ENCODE results near the gene CXCR5.
"Not testable (repeated sequence)": the region's sequence is repeated elsewhere in the genome, so short reads cannot be mapped to it uniquely, and the experiment has no call there.

The CXCR5 gene, protein sequence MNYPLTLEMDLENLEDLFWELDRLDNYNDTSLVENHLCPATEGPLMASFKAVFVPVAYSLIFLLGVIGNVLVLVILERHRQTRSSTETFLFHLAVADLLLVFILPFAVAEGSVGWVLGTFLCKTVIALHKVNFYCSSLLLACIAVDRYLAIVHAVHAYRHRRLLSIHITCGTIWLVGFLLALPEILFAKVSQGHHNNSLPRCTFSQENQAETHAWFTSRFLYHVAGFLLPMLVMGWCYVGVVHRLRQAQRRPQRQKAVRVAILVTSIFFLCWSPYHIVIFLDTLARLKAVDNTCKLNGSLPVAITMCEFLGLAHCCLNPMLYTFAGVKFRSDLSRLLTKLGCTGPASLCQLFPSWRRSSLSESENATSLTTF

DNA sequence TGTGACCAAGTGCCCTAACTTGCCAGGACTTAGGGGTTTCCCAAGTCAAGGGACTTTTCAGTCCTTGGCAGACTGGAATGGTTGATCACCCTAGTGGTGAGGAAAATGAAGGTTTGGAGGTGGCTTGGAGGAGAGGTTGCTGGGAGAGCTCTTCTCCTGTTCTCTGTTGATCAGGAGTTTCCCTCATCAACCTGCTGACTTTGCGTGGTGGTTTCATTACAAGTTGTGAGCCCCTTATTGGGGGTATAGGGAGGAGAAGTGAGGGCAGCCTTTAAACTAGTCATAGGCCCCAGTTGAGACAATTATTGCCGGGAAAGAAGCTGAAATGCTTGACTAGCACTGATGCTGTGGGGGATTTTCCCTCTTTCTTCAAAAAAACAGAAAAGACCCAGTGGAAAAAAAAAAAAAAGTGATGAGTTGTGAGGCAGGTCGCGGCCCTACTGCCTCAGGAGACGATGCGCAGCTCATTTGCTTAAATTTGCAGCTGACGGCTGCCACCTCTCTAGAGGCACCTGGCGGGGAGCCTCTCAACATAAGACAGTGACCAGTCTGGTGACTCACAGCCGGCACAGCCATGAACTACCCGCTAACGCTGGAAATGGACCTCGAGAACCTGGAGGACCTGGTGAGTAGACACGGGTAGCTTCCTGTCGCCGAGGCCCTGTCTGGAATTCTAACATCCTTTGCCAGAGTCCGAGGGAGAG is at the start of gene CXCR5:
Gene CXCR5 (plus strand): TSS at position 525 of the 704 bp plus-strand sequence. CDS start 50 bp downstream, at position 575.
- ATAC-seq (peak; percentile 78), DNase-seq (peak in 1 of 2 donors; percentile 63)
- H3K27ac Mint-ChIP-seq: peak within 1 kb of the TSS; percentile 14 to 89
- H3K27me3 Mint-ChIP-seq: no peaks in the 10 kb centered on the region
- peaks cover 93% of the 10 kb centered on the region for H3K4me1 Mint-ChIP-seq
- H3K9me3 Mint-ChIP-seq: no peaks in the 10 kb centered on the region
- H3K4me3 Mint-ChIP-seq: peak within 1 kb of the TSS; percentile 53 to 77

- peak in 1 of 2 donors; percentile 27 for DNase-seq
- Mint-ChIP-seq H3K27ac (peak overlapping the region; percentile 65 to 95), H3K27me3 (no peaks in the 10 kb centered on the region), H3K9me3 (no peaks in the 10 kb centered on the region), H3K4me3 (peak overlapping the region; percentile 68 to 87), H3K4me1 (peaks cover 26% of the 10 kb centered on the region)
- ATAC-seq: peak; percentile 84
Observed at GRCh38 chr11:118834427-118835028, 49.2 kb upstream of the CXCR5 start.

- H3K4me3 Mint-ChIP-seq: no peak overlapping the region
- H3K27ac Mint-ChIP-seq: no peak overlapping the region
- DNase-seq (no peak), ATAC-seq (no peak)
- no peaks in the 10 kb centered on the region for H3K9me3 Mint-ChIP-seq
- H3K27me3 Mint-ChIP-seq: no peaks in the 10 kb centered on the region
- peaks cover 49% of the 10 kb centered on the region for H3K4me1 Mint-ChIP-seq
Observed at GRCh38 chr11:118837868-118838267, 45.8 kb upstream of the CXCR5 start.

DNA sequence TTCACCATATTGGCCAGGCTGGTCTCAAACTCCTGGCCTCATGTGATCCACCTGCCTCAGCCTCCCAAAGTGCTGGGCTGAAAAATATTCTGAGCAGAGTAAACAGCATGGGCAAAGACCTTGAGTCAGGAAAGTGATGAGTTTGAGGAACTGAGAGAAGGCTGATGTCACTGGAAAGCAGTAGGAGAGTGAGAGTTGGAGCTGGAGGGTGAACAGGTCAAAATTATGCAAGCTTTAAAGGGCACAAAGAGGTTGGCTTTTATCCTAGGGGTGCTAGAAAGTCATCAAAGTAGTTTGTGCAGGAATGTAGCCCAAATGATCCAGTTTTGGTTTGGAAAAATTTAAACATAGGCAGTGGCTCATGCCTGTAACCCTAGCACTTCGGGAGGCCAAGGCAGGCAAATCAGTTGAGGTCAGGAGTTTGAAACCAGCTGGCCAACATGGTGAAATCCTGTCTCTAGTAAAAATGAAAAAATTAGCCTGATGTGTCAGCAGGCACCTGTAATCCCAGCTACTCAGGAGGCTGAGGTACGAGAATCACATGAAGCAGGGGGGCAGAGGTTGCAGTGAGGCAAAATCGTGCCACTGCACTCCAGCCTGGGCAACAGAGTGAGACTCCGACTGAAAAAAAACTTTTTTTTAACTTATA is 44.7 kb upstream of the CXCR5 start:
- Mint-ChIP-seq H3K27ac (no peak overlapping the region), H3K27me3 (no peaks in the 10 kb centered on the region), H3K9me3 (no peaks in the 10 kb centered on the region), H3K4me1 (peaks cover 48% of the 10 kb centered on the region), H3K4me3 (peak overlapping the region in 1 of 2 donors; percentile 2)
- no peak for DNase-seq
- ATAC-seq: peak; percentile 37

GRCh38 chr11:118841469-118842242 is 42.0 kb upstream of the CXCR5 start:
- Mint-ChIP-seq H3K27me3 (no peaks in the 10 kb centered on the region), H3K27ac (peak overlapping the region in 1 of 2 donors; percentile 87), H3K4me1 (peaks cover 55% of the 10 kb centered on the region), H3K4me3 (peak overlapping the region; percentile 33 to 80), H3K9me3 (no peaks in the 10 kb centered on the region)
- DNase-seq (peak; percentile 10 to 72), ATAC-seq (peak; percentile 85)

- ATAC-seq (no peak), DNase-seq (no peak)
- Mint-ChIP-seq H3K4me1 (peaks cover 56% of the 10 kb centered on the region), H3K4me3 (peak overlapping the region in 1 of 2 donors; percentile 5), H3K27me3 (no peaks in the 10 kb centered on the region), H3K27ac (no peak overlapping the region), H3K9me3 (no peaks in the 10 kb centered on the region)
Observed at GRCh38 chr11:118842369-118842768, 41.3 kb upstream of the CXCR5 start.

DNA sequence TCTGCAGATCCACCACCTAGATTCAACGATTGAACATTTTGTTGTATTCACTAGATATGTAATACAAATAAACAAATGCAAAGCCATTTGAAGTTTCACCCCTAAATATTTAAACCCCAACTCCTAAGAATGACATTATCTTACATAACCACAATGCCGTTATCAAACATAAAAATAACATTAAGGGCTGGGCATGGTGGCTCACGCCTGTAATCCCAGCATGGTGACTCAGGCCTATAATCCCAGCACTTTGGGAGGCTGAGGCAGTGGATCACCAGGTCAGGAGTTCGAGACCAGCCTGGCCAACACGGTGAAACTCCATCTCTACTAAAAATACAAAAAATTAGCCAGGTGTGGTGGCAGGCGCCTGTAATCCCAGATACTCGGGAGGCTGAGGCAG is 40.8 kb upstream of the CXCR5 start:
- H3K9me3 Mint-ChIP-seq, H3K27ac Mint-ChIP-seq: not testable (repeated sequence)

DNA sequence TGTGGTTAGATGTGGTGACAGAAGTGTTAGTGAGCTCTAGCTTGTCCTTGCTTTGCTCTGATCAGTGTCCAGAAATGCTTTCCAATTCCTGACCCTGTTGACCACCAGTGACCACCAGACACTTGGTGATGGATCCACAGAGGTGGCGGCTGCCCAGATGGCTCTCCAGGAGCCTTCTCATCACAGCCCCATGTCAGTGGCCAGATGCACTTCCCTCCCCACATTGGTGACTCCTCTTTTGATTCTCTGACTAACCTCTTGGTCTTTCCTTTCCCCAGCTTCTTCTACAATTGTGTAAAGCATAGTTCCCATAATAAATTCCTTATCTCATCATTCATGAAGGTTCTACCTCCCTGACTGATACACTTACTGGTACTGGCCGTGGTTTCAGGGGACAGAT is 40.1 kb upstream of the CXCR5 start:
- DNase-seq (peak in 1 of 2 donors; percentile 18), ATAC-seq (no peak)
- Mint-ChIP-seq H3K27me3 (no peaks in the 10 kb centered on the region), H3K4me1 (peaks cover 58% of the 10 kb centered on the region), H3K4me3 (peak overlapping the region in 1 of 2 donors; percentile 36), H3K9me3 (no peaks in the 10 kb centered on the region), H3K27ac (peak overlapping the region; percentile 9 to 72)

More for the DNA sequence above, 40.8 kb upstream of the CXCR5 start:
- peaks cover 56% of the 10 kb centered on the region for H3K4me1 Mint-ChIP-seq
- not testable (repeated sequence) for H3K4me3 Mint-ChIP-seq, DNase-seq, H3K27me3 Mint-ChIP-seq, ATAC-seq

- no peaks in the 10 kb centered on the region for H3K9me3 Mint-ChIP-seq
- ATAC-seq (peak; percentile 78), DNase-seq (peak; percentile 10 to 46)
- peak overlapping the region in 1 of 2 donors; percentile 52 for H3K4me3 Mint-ChIP-seq
- peak overlapping the region in 1 of 2 donors; percentile 29 for H3K27ac Mint-ChIP-seq
- H3K27me3 Mint-ChIP-seq: no peaks in the 10 kb centered on the region
- H3K4me1 Mint-ChIP-seq: peaks cover 55% of the 10 kb centered on the region
Observed at GRCh38 chr11:118845369-118845768, 38.3 kb upstream of the CXCR5 start.

DNA sequence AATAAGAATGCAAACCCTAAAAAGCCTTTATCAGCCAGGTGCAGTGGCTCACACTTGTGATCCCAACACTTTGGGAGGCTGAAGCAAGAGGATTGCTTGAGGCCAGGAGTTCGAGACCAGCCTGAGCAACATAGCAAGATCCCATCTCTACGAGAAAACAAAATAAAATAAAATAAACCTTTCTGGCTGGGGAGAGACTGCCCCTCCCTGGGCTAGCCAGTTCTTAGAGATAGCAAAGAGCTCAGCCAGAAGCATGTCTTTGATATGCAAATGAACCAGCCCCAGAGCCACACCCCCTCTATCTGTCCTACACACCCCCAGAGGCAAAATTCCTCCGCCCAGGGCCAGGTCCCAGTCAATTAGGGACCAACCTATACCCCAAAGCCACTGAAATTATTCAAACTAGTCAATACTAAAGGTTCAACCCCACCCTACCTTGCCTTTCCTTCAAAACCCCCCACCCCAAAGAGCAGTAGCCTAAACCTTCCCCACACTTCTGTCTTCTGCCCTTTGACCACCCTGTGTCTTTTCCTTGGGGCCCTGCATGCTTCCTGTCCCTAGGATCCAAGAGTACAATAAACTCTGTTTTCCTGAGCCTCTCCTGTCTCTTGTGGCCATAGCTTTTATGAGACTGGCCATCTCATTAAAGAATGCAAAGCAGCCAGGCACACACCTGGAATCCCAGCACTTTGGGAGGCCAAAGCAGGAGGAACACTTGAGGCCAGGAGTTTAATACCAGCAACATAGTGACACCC is 37.3 kb upstream of the CXCR5 start:
- no peaks in the 10 kb centered on the region for H3K9me3 Mint-ChIP-seq
- DNase-seq: no peak
- peaks cover 48% of the 10 kb centered on the region for H3K4me1 Mint-ChIP-seq
- H3K4me3 Mint-ChIP-seq: no peak overlapping the region
- H3K27me3 Mint-ChIP-seq: no peaks in the 10 kb centered on the region
- no peak overlapping the region for H3K27ac Mint-ChIP-seq
- no peak for ATAC-seq

- Mint-ChIP-seq H3K27me3 (no peaks in the 10 kb centered on the region), H3K4me1 (peaks cover 29% of the 10 kb centered on the region), H3K9me3 (no peaks in the 10 kb centered on the region), H3K4me3 (no peak overlapping the region), H3K27ac (no peak overlapping the region)
- DNase-seq (no peak), ATAC-seq (no peak)
Observed at GRCh38 chr11:118849825-118850224, 33.9 kb upstream of the CXCR5 start.

- H3K4me3 Mint-ChIP-seq: no peak overlapping the region
Observed at GRCh38 chr11:118851970-118852369, 31.7 kb upstream of the CXCR5 start.

DNA sequence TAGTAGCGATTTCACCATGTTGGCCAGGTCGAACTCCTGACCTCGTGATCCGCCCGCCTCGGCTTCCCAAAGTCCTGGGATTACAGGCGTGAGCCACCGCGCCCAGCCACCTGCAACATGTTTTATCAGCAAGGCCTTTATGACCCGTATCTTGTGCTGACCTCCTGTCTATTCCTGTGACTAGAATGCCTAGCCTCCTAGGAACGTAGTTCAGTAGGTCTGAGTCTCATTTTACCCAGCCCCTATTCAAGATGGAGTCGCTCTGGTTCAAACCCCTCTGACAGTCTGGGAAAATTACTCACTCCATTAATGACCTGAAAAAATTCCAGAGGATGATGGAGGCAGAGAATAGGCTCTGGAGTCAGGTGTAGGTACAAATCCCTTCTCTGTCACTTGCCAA is 30.0 kb upstream of the CXCR5 start:
- no peak for ATAC-seq
- H3K4me1 Mint-ChIP-seq: peaks cover 17% of the 10 kb centered on the region
- H3K27me3 Mint-ChIP-seq: no peaks in the 10 kb centered on the region
- DNase-seq: no peak
- no peak overlapping the region for H3K4me3 Mint-ChIP-seq
- H3K27ac Mint-ChIP-seq: no peak overlapping the region
- no peaks in the 10 kb centered on the region for H3K9me3 Mint-ChIP-seq

More at GRCh38 chr11:118851970-118852369, 31.7 kb upstream of the CXCR5 start:
- H3K27ac Mint-ChIP-seq: no peak overlapping the region
- no peaks in the 10 kb centered on the region for H3K9me3 Mint-ChIP-seq
- H3K4me1 Mint-ChIP-seq: peaks cover 21% of the 10 kb centered on the region
- ATAC-seq (no peak), DNase-seq (no peak)
- H3K27me3 Mint-ChIP-seq: no peaks in the 10 kb centered on the region

GRCh38 chr11:118856314-118856713 is 27.4 kb upstream of the CXCR5 start:
- Mint-ChIP-seq H3K4me1 (peaks cover 23% of the 10 kb centered on the region), H3K27me3 (no peaks in the 10 kb centered on the region), H3K9me3 (no peaks in the 10 kb centered on the region), H3K27ac (peak overlapping the region in 1 of 2 donors; percentile 47), H3K4me3 (no peak overlapping the region)
- ATAC-seq: peak; percentile 61
- no peak for DNase-seq

All from stimulated activated naive CD8-positive, alpha-beta T cell treated with anti-CD3 and anti-CD28 coated beads, Interleukin-15, amount 100 ng/mL, for 72 hours (primary cell).